DND-41 (cell line): ENCODE measurements around the gene AAGAB.

Experiments used
- ATAC-seq: fragments of 200-7000 bp; cut with Tn5 transposase; 3 replicates; pipeline ENCODE4 v1.9.1; 2021; ENCODE audit warnings: low read depth; ENCODE audit not compliant: insufficient read depth
- DNase-seq: peaks from one replicate; pipeline ENCODE4 v3.0.0-alpha.2; 2020
- H2AFZ ChIP-seq: 2 replicates; pipeline ENCODE4 v1.6.0; 2012; ENCODE audit warnings: low read depth, low read length
- H3K27ac ChIP-seq: 2 replicates; pipeline ENCODE4 v1.5.1; 2012; ENCODE audit warnings: low read length, inconsistent platforms
- H3K27me3 ChIP-seq: fragments of 200-600 bp; sonication (generic); 2 replicates; pipeline ENCODE4 v1.6.0; 2012; ENCODE audit warnings: low read length, mild to moderate bottlenecking, inconsistent platforms; ENCODE audit not compliant: insufficient read depth, poor library complexity
- H3K36me3 ChIP-seq: 2 replicates; pipeline ENCODE4 v1.5.1; 2012; ENCODE audit warnings: low read length, inconsistent platforms; ENCODE audit not compliant: insufficient read depth
- H3K4me1 ChIP-seq: 2 replicates; pipeline ENCODE4 v1.5.1; 2012; ENCODE audit warnings: mild to moderate bottlenecking, low read length; ENCODE audit not compliant: insufficient read depth
- H3K4me2 ChIP-seq: 2 replicates; pipeline ENCODE4 v1.6.0; 2012; ENCODE audit warnings: mild to moderate bottlenecking, moderate library complexity, low read length, inconsistent platforms; ENCODE audit not compliant: insufficient read depth
- H3K4me3 ChIP-seq, 2 experiments: fragments of 200-600 bp in 1 of 2; shearing (Covaris generic) in 1 of 2; 2 replicates each; pipeline ENCODE4 v1.5.1; 2012 to 2016; ENCODE audit warnings: inconsistent platforms in 2 of 2, low read length in 2 of 2, mild to moderate bottlenecking in 2 of 2, low read depth in 1 of 2, moderate library complexity in 1 of 2
- H3K79me2 ChIP-seq: 2 replicates; pipeline ENCODE4 v1.6.0; 2012; ENCODE audit warnings: low read length, inconsistent platforms; ENCODE audit not compliant: insufficient read depth
- H3K9ac ChIP-seq: 2 replicates; pipeline ENCODE4 v1.6.0; 2012; ENCODE audit warnings: low read depth, mild to moderate bottlenecking, inconsistent platforms, low read length, moderate library complexity
- H3K9me3 ChIP-seq: 2 replicates; pipeline ENCODE4 v1.5.1; 2012; ENCODE audit warnings: low read length, moderate library complexity, mild to moderate bottlenecking, inconsistent platforms; ENCODE audit not compliant: insufficient read depth, severe bottlenecking
- H4K20me1 ChIP-seq: 2 replicates; pipeline ENCODE4 v1.6.0; 2012; ENCODE audit warnings: low read length; ENCODE audit not compliant: insufficient read depth
- EZH2 ChIP-seq: IDR thresholded peaks from 3 replicates; pipeline ENCODE4 v1.6.1; 2012; ENCODE audit warnings: borderline replicate concordance, low read depth, mild to moderate bottlenecking, moderate library complexity, low read length, inconsistent platforms; ENCODE audit not compliant: severe bottlenecking
- TF ChIP-seq, protein P1 (sequence below): IDR thresholded peaks from 2 replicates; pipeline ENCODE4 v1.5.1; 2012; ENCODE audit warnings: borderline replicate concordance, low read length, moderate library complexity, mild to moderate bottlenecking; ENCODE audit not compliant: poor library complexity, severe bottlenecking; ENCODE audit errors: extremely low read depth

AAGAB gene

DNA sequence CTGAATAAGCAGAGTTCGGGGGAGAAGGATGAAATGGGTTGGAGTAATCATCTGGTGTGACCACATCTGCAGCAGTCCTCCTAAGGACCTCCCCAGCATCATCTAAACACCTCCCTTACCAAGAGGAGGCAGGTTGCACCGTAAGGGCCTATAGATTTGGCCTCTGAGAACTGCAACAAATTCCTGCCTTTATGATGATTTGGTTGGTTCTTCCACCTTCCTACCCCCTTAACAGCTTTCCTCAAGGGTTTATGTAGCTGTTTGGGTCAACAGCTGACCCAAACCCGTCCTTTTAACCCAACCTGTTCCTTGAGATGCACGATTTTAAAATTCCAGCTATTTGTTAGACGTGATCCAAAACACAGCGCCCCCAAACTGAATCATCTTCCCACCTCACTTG, 58.2 kb downstream of the AAGAB start:
- no peaks in the 10 kb centered on the region for H3K9me3 ChIP-seq
- TF ChIP-seq EZH2 = no peak
- TF ChIP-seq, protein P1, sequence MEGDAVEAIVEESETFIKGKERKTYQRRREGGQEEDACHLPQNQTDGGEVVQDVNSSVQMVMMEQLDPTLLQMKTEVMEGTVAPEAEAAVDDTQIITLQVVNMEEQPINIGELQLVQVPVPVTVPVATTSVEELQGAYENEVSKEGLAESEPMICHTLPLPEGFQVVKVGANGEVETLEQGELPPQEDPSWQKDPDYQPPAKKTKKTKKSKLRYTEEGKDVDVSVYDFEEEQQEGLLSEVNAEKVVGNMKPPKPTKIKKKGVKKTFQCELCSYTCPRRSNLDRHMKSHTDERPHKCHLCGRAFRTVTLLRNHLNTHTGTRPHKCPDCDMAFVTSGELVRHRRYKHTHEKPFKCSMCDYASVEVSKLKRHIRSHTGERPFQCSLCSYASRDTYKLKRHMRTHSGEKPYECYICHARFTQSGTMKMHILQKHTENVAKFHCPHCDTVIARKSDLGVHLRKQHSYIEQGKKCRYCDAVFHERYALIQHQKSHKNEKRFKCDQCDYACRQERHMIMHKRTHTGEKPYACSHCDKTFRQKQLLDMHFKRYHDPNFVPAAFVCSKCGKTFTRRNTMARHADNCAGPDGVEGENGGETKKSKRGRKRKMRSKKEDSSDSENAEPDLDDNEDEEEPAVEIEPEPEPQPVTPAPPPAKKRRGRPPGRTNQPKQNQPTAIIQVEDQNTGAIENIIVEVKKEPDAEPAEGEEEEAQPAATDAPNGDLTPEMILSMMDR = no peak
- H3K27ac ChIP-seq = no peak overlapping the region
- no peak overlapping the region for H3K9ac ChIP-seq
- no peaks in the 10 kb centered on the region for H3K4me1 ChIP-seq
- H3K36me3 ChIP-seq = peaks cover 19% of the 10 kb centered on the region; the same call in 1 of the 2 replicates
- no peak overlapping the region for H3K4me2 ChIP-seq
- H3K4me3 ChIP-seq = no peak overlapping the region
- H3K27me3 ChIP-seq = no peaks in the 10 kb centered on the region
- DNase-seq = no peak
- H2AFZ ChIP-seq = no peak overlapping the region
- H3K79me2 ChIP-seq = no peaks in the 10 kb centered on the region
- H4K20me1 ChIP-seq = no peaks in the 10 kb centered on the region
- no peak for ATAC-seq

DNA sequence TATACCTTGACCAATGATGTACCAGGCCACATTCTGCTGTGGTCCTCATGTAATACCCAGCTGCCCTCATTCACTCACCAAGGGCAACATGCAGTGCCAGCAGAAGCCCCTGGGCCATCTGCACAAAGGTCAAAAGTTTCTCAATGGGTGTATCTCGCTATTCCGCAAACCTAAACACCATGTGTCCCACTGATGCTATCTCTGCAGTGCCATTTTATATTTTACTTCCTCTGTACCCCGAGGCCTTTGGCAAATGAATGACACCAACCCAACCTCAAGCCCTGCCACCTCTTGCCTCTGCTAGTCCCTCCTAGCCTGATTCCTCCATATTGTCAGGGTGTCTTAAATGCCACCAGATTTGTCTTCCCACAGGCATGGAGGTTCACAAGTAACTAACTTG, 59.2 kb downstream of the AAGAB start:
- no peak for DNase-seq
- H4K20me1 ChIP-seq = no peaks in the 10 kb centered on the region
- ATAC-seq = no peak

DNA sequence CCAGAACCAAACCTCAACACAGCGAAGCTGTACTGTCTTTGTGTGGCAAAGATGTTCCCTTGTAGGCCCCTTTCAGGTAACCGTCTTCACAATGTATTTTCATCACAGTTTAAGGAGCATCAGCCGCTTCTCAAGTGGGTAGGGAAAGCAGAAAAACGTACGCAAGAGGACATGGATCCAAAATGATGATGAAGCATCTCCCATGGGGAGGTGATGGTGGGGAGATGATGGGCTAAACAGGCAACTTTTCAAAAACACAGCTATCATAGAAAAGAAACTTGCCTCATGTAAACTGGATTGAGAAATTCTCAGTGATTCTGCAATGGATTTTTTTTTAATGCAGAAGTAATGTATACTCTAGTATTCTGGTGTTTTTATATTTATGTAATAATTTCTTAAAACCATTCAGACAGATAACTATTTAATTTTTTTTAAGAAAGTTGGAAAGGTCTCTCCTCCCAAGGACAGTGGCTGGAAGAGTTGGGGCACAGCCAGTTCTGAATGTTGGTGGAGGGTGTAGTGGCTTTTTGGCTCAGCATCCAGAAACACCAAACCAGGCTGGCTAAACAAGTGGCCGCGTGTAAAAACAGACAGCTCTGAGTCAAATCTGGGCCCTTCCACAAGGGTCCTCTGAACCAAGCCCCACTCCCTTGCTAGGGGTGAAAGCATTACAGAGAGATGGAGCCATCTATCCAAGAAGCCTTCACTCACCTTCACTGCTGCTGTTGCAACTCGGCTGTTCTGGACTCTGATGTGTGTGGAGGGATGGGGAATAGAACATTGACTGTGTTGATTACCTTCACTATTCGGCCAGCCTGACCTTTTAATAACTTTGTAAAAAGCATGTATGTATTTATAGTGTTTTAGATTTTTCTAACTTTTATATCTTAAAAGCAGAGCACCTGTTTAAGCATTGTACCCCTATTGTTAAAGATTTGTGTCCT, 60.0 kb downstream of the AAGAB start:
- DNase-seq = no peak

More for the DNA sequence above, 59.2 kb downstream of the AAGAB start:
- Histone ChIP-seq H3K4me3 (no peak overlapping the region), H3K27me3 (no peaks in the 10 kb centered on the region), H3K9ac (no peak overlapping the region), H3K4me2 (no peak overlapping the region), H3K36me3 (peaks cover 11% of the 10 kb centered on the region; the same call in 1 of the 2 replicates), H3K79me2 (no peaks in the 10 kb centered on the region), H2AFZ (no peak overlapping the region), H3K9me3 (no peaks in the 10 kb centered on the region), H3K27ac (no peak overlapping the region), H3K4me1 (no peaks in the 10 kb centered on the region)
- TF ChIP-seq EZH2 = no peak
- TF ChIP-seq, protein P1 = no peak

More for the DNA sequence above, 60.0 kb downstream of the AAGAB start:
- no peaks in the 10 kb centered on the region for H3K27me3 ChIP-seq
- no peak overlapping the region for H3K27ac ChIP-seq
- no peak overlapping the region for H3K4me3 ChIP-seq
- ATAC-seq = no peak
- no peak for TF ChIP-seq EZH2
- TF ChIP-seq, protein P1 = no peak
- H3K9me3 ChIP-seq = no peaks in the 10 kb centered on the region
- no peaks in the 10 kb centered on the region for H3K79me2 ChIP-seq
- H3K36me3 ChIP-seq = peaks cover 3% of the 10 kb centered on the region; the same call in 1 of the 2 replicates
- H3K4me1 ChIP-seq = no peaks in the 10 kb centered on the region
- no peak overlapping the region for H3K4me2 ChIP-seq
- no peak overlapping the region for H3K9ac ChIP-seq
- H4K20me1 ChIP-seq = no peaks in the 10 kb centered on the region
- no peak overlapping the region for H2AFZ ChIP-seq
